ENCODE measurements around the gene MYO1C. TPM values are rescaled to one million over a fixed set of nuclear protein-coding genes. Genes with fewer than 3 reads are reported as not detected.
A peak's percentile ranks its signal among the peaks of the same experiment; 100 is the strongest.

Gene MYO1C
- polyA plus RNA-seq, 1 donor, result 56.1 TPM

DNA sequence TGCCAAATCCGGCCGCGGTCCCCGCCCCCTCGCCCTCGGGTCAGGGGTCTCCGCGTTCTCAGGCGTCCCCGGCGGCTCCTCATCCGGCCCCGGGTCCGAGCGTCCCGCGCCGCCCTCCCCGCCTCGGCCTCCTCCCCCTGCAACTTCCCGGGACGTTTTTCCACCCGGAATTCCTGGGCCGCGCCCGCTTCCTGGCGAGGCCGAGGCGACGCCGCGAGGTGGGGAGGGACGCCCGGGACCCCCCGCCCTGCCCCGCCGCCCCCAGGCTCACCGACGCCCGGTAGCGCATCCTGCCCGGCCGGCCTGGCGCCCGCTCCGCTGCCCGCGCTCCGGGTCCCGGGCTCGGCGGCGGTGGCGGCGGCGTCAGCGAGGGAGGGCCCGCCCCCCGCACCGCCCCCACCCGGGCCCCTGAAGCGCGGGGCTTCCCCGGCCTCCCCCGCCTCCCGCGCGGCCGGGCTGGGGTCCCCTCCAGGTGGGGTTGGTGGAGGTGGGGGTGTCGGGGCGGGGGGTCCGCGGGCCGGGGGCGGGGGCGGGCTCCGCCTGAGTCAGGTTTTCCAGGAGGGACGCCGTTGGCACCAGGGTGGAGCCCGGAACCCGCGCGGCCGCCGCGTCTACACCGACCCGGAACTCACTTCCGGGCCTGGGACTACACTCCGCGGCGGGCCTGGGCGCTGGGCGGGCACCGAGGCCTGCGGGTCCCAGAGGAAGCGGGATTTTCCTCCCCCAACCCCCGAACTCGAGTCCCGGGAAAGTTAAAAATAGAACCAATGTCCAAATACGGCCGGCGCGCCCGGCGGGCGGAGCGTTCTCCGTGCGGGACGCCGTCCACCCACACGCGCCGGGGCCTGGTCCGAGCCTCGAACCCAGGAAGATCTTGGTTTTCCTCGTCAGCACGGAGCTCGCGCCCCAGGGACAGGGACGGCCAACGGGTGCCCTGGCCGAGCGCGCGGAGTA, 6.8 kb downstream of the MYO1C start:
- WGBS (ENCODE audit: insufficient coverage, low lambda C conversion rate), result no CpG with 5 or more reads among the region's 127 CpGs
- H3K9me3 ChIP-seq (ENCODE audit: control insufficient read depth, low read depth, low read length), result peaks cover 8% of the 10 kb centered on the region
- no peaks in the 10 kb centered on the region for H3K27me3 ChIP-seq (ENCODE audit: control insufficient read depth, insufficient read depth, low read length)
- peak overlapping the region; percentile 80 for H3K27ac ChIP-seq (ENCODE audit: low read length)
- peak in 1 of 2 donors; percentile 67 for DNase-seq
- H3K36me3 ChIP-seq (ENCODE audit: control insufficient read depth, insufficient read depth, low read length), result peaks cover 30% of the 10 kb centered on the region
- H3K4me3 ChIP-seq (ENCODE audit: low read length), result peak overlapping the region; percentile 67
- peaks cover 42% of the 10 kb centered on the region for H3K4me1 ChIP-seq (ENCODE audit: control insufficient read depth, insufficient read depth, low read length)

DNA sequence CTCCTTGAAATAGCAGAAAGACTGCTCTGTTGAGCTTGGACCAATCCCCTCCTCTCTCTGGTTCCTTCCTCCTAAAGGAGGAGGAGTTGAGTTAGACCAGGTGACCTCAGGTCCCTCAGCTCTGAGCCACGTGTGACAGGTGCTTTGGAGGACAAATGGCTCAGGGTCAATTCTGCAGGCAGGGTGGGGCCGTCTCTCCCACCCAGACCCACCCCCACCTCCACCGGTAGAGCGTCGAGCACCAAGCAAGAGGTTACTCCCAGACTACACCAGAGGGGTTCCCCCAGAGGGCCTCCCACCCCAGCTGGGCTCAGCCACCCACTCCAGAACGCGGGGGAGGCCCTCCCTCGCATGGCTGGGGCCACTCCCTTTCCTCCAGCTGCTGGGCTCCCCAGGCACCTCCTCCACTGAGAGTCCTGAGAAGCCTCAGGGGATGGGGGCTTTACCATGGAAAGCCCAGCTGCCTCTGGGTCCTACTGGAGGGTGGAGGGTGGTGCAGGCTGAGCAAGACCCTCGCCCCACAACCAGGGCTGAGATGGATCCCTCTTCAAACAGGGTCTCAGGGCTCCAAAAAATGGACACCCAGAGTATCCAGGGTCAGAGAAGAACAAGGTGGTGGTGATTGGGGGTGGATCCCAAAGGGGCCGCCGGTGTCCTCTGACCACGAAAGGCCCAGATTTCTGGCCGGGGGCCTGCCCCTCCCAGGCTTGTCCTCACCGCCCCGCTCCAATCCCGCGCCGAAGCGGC, 7.6 kb downstream of the MYO1C start:
- DNase-seq, result peak; percentile 78 to 85
- no CpG with 5 or more reads among the region's 19 CpGs for WGBS (ENCODE audit: insufficient coverage, low lambda C conversion rate)
- peaks cover 8% of the 10 kb centered on the region for H3K9me3 ChIP-seq (ENCODE audit: control insufficient read depth, low read depth, low read length)
- H3K27ac ChIP-seq (ENCODE audit: low read length), result peak overlapping the region; percentile 63
- H3K27me3 ChIP-seq (ENCODE audit: control insufficient read depth, insufficient read depth, low read length), result no peaks in the 10 kb centered on the region
- H3K4me3 ChIP-seq (ENCODE audit: low read length), result peak overlapping the region; percentile 58
- H3K36me3 ChIP-seq (ENCODE audit: control insufficient read depth, insufficient read depth, low read length), result peaks cover 35% of the 10 kb centered on the region
- peaks cover 40% of the 10 kb centered on the region for H3K4me1 ChIP-seq (ENCODE audit: control insufficient read depth, insufficient read depth, low read length)

DNA sequence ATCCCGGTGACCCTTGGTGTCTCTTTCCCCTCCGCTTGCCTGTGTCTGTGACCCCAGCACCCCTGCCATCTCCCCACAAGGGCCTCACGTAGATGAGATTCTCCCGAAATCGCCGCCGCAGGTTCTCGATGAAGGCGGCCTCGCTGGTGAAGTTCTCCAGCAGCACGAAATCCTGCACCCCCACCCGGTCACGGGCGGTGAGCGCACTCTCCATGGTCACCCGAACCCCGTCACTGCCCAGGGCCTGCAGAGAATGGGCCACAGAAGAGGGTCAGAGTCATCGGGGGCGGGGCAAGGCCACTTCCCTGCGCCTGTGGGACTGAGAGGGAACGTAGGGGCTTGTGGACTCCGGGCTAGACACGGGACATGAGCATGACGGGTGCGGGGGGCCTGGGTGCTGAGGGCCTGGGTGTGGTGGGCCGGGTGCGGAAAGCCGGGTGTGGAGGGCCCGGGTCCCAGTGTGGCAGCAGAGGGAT, 8.4 kb downstream of the MYO1C start:
- Histone ChIP-seq H3K27me3 (ENCODE audit: control insufficient read depth, insufficient read depth, low read length) (no peaks in the 10 kb centered on the region), H3K9me3 (ENCODE audit: control insufficient read depth, low read depth, low read length) (peaks cover 8% of the 10 kb centered on the region), H3K4me1 (ENCODE audit: control insufficient read depth, insufficient read depth, low read length) (peaks cover 36% of the 10 kb centered on the region), H3K4me3 (ENCODE audit: low read length) (no peak overlapping the region), H3K36me3 (ENCODE audit: control insufficient read depth, insufficient read depth, low read length) (peaks cover 40% of the 10 kb centered on the region), H3K27ac (ENCODE audit: low read length) (no peak overlapping the region)
- WGBS (ENCODE audit: insufficient coverage, low lambda C conversion rate), result 100% methylated on average over 2 of the region's 29 CpGs
- DNase-seq, result no peak

DNA sequence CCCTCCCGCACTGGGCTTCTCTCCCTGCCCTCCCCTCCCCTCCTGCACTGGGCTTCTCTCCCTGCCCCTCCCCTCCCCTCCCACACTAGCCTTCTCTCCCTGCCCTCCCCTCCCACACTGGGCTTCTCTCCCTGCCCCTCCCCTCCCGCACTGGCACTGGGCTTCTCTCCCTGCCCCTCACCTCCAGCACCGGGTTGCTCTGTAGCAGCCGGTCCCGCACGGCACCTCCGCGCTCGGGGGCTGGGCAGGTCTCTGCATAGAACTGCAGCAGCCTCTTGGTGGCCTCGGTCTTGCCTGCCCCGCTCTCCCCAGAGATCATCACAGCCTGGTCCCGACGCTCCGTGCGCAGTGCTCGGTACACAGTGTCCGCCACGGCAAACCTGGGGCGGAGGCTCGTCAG, 9.8 kb downstream of the MYO1C start:
- DNase-seq, result no peak
- no peak overlapping the region for H3K4me3 ChIP-seq (ENCODE audit: low read length)
- H3K27ac ChIP-seq (ENCODE audit: low read length), result no peak overlapping the region
- H3K36me3 ChIP-seq (ENCODE audit: control insufficient read depth, insufficient read depth, low read length), result peaks cover 54% of the 10 kb centered on the region
- WGBS (ENCODE audit: insufficient coverage, low lambda C conversion rate), result no CpG with 5 or more reads among the region's 20 CpGs
- peaks cover 8% of the 10 kb centered on the region for H3K9me3 ChIP-seq (ENCODE audit: control insufficient read depth, low read depth, low read length)
- H3K27me3 ChIP-seq (ENCODE audit: control insufficient read depth, insufficient read depth, low read length), result no peaks in the 10 kb centered on the region
- peaks cover 27% of the 10 kb centered on the region for H3K4me1 ChIP-seq (ENCODE audit: control insufficient read depth, insufficient read depth, low read length)

DNA sequence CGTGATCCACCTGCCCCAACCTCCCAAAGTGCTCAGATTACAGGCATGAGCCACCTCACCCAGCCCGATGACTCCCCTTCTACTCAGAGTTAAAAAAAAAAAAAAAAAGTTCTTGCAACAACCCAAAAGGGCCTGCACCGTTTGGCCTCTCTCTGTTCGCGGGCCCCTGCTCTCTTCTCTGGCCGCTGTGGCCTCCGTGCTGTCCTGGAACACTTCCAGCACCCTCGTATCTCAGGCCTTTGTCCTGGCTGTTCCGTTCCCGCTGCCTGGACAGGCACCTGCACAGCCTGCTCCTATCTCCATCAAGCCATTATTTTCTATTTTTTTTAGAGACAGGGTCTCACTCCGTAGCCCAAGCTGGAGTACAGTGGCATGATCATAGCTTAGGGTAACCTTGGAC, 10.8 kb downstream of the MYO1C start:
- Histone ChIP-seq H3K9me3 (ENCODE audit: control insufficient read depth, low read depth, low read length) (peaks cover 5% of the 10 kb centered on the region), H3K4me1 (ENCODE audit: control insufficient read depth, insufficient read depth, low read length) (peaks cover 19% of the 10 kb centered on the region), H3K4me3 (ENCODE audit: low read length) (no peak overlapping the region), H3K27ac (ENCODE audit: low read length) (no peak overlapping the region), H3K27me3 (ENCODE audit: control insufficient read depth, insufficient read depth, low read length) (no peaks in the 10 kb centered on the region), H3K36me3 (ENCODE audit: control insufficient read depth, insufficient read depth, low read length) (peaks cover 61% of the 10 kb centered on the region)
- no peak for DNase-seq
- WGBS (ENCODE audit: insufficient coverage, low lambda C conversion rate), result 60% methylated on average over 1 of the region's 11 CpGs

DNA sequence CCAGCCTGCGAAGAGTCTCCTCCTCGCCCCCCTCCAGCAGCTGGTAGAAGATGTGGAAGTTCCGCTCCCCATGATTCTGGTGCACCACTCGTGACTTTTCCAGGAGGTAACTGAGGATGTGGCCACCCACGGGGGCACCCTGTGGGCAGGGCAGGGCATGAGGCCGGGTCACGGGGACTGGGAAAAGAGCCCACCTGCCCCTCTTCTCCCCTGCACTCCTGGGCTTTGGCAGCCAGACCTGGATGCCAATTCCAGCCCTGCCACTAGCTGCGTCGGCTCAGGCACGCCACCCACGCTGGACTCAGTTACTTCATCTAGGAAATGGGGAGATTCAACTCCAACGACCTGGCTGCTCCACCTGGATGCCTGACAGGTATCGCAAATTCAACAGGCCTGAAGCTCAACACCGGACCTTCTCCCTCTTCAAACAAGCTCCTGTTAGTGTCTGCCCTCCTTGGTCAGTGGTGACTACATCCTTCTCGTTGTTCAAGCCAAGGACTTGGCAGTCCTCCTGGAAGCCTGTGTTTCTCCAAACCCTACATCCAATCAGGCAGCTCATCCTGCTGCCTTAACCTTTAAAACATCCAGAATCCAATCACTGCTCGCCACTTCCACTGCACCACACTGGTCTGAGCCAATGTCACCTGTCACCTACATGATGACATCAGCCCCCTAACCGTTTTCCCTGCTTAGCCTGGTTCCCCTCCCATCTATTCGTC, 11.6 kb downstream of the MYO1C start:
- DNase-seq, result no peak
- Histone ChIP-seq H3K27me3 (ENCODE audit: control insufficient read depth, insufficient read depth, low read length) (no peaks in the 10 kb centered on the region), H3K27ac (ENCODE audit: low read length) (no peak overlapping the region), H3K36me3 (ENCODE audit: control insufficient read depth, insufficient read depth, low read length) (peaks cover 69% of the 10 kb centered on the region), H3K4me3 (ENCODE audit: low read length) (no peak overlapping the region), H3K4me1 (ENCODE audit: control insufficient read depth, insufficient read depth, low read length) (peaks cover 12% of the 10 kb centered on the region), H3K9me3 (ENCODE audit: control insufficient read depth, low read depth, low read length) (no peaks in the 10 kb centered on the region)
- 100% methylated on average over 1 of the region's 18 CpGs for WGBS (ENCODE audit: insufficient coverage, low lambda C conversion rate)

DNA sequence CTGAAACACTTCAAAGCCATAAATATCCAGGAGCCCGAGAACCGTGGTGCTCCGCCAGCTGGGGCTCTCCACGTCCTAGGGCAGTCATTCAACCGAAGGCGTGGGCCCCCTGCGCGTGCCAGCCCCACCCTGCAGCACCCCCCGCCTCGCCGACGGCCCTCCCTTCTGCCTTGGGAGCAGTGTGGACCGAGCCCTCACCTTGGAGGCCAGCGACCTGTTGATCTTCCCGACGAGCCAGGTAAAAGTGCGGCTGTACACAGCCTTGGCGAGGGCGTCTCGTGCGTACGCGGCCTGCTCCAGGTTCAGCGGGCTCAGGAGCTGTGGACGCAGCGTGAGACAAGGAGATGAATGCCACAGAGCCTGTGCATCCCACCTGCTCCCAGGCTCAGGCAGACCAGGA, 14.1 kb downstream of the MYO1C start:
- H3K36me3 ChIP-seq (ENCODE audit: control insufficient read depth, insufficient read depth, low read length), result peaks cover 80% of the 10 kb centered on the region
- H3K27ac ChIP-seq (ENCODE audit: low read length), result no peak overlapping the region
- no peak overlapping the region for H3K4me3 ChIP-seq (ENCODE audit: low read length)
- H3K4me1 ChIP-seq (ENCODE audit: control insufficient read depth, insufficient read depth, low read length), result no peaks in the 10 kb centered on the region
- H3K27me3 ChIP-seq (ENCODE audit: control insufficient read depth, insufficient read depth, low read length), result no peaks in the 10 kb centered on the region
- no peak for DNase-seq
- no peaks in the 10 kb centered on the region for H3K9me3 ChIP-seq (ENCODE audit: control insufficient read depth, low read depth, low read length)
- WGBS (ENCODE audit: insufficient coverage, low lambda C conversion rate), result no CpG with 5 or more reads among the region's 26 CpGs

DNA sequence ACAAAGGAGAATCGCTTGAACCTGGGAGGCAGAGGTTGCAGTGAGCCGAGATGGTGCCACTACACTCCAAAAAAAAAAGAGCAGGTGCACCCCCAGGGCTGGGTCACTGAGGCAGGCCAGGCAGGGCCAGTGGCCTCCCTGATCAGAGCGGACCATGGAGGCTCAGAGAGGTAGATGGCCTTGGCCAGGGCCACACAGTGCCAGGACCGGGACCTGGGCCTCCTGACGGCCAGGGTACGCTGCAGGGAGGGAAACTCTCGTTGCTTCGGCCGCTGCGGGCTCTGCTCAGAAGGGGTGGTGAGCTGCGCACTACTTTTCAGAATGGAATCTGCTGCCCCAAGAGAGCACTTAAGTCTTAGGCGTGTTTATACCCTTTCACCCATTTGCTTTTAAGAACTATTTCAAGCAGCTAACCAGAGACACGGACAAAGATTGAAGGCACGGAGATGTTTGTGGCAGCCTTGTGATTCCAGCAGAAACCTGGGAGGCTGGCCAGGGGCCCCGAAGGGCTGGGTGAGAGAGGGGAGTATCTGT, 17.1 kb downstream of the MYO1C start:
- H3K4me1 ChIP-seq (ENCODE audit: control insufficient read depth, insufficient read depth, low read length), result no peaks in the 10 kb centered on the region
- H3K36me3 ChIP-seq (ENCODE audit: control insufficient read depth, insufficient read depth, low read length), result peaks cover 78% of the 10 kb centered on the region
- no peaks in the 10 kb centered on the region for H3K27me3 ChIP-seq (ENCODE audit: control insufficient read depth, insufficient read depth, low read length)
- H3K9me3 ChIP-seq (ENCODE audit: control insufficient read depth, low read depth, low read length), result no peaks in the 10 kb centered on the region
- H3K4me3 ChIP-seq (ENCODE audit: low read length), result no peak overlapping the region
- H3K27ac ChIP-seq (ENCODE audit: low read length), result no peak overlapping the region
- no CpG with 5 or more reads among the region's 15 CpGs for WGBS (ENCODE audit: insufficient coverage, low lambda C conversion rate)
- DNase-seq, result no peak

DNA sequence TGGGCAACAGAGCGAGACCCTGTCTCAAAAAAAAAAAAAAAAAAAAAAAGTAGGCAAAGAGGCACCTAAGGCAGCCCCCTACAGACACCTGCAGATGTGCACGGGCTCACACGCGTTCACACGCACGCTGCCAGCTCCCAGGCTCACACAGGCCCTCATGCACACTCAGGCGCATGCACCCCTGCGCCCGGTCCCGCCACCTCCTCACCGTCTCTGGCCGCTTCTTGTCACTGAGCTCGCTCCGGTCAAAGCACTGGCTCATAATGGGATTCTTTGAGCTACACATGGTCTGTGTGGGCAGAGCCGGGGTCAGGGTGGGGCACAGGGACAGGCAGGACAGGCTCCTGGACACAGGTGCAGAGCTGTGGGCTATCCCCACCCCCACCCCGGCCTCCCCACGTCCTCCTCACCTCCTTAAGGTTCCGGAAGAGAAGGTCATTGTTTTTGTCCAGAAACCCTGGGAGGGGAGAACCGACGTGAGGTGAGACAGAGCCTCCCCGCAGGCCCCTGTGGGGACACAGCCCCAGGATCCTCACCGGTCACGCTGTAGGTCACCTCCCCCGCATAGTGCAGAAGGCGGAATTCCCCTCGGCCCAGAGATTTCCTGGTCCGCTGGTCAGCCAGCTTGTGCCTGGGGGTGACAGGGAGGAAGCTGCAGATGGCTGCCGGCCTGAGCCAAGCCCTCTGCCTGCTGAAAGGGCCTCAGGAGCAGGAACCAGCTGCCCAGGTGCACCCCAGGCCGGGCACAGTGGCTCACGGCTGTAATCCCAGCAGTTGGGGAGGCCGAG, 17.9 kb downstream of the MYO1C start:
- no peak overlapping the region for H3K4me3 ChIP-seq (ENCODE audit: low read length)
- H3K36me3 ChIP-seq (ENCODE audit: control insufficient read depth, insufficient read depth, low read length), result peaks cover 82% of the 10 kb centered on the region
- H3K9me3 ChIP-seq (ENCODE audit: control insufficient read depth, low read depth, low read length), result no peaks in the 10 kb centered on the region
- DNase-seq, result no peak
- no peaks in the 10 kb centered on the region for H3K27me3 ChIP-seq (ENCODE audit: control insufficient read depth, insufficient read depth, low read length)
- no peak overlapping the region for H3K27ac ChIP-seq (ENCODE audit: low read length)
- WGBS (ENCODE audit: insufficient coverage, low lambda C conversion rate), result no CpG with 5 or more reads among the region's 31 CpGs
- H3K4me1 ChIP-seq (ENCODE audit: control insufficient read depth, insufficient read depth, low read length), result no peaks in the 10 kb centered on the region
